ENCODE measurements around the gene ZW10.

Gene ZW10

DNA sequence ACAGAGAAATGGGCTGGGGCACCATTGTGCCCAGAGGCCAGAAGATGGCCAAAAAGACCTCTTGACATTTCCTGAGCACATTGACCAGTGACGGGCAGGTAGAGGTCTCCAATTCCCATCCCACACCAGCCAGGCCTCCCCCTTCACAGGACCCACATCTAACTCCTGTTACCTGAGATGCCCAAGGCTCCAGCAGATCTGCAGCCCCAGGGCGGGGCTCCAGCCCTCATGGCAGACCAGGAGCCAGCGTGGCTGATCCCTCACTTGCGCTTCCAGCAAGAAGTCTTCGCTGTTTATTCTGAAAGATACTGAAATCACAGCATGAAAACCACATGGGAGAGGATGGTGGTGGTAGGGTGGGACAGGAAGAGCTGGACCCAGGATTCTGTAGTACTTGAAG, 76.4 kb downstream of the ZW10 start:
- DNase-seq (ENCODE audit: low spot score): no peak

DNA sequence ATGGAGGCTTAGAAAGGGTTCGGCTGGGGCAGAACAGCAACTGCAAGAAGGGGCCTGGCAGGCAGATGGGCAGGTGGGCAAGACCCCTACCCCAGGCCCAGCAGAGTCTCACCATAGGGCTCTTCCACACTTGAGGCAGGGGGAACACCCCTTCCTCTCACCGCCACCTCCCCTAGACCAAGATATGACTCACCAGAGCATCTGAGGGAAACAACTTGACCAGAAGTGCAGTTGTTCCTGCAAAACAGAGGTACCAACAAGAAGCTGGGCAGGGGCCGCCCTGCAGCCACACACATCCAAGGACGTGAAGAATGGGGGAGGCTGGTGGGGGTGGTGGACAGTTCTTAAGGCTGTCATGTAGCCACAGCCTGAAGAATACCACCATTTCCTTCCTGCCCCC, 78.3 kb downstream of the ZW10 start:
- DNase-seq (ENCODE audit: low spot score): no peak

DNA sequence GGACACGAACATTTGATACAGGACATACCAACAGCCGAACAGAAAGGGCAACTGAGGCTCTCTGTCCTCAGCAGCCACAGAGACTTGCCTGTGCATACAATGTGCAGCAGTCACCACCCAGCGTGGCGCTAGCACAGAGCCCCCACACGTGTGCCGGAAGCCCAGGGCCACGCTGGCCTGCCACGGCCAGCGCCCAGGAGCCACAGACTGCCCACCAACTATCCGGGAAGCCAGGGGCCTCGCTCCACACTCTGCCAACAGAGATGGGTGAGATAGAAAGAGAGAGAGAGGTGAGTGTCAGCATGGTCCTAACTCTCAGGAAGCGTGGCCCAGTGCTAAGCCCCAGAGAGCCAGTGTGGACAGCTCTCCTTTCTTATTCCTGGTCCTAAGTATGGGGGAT, 79.1 kb downstream of the ZW10 start:
- DNase-seq (ENCODE audit: low spot score): no peak

DNA sequence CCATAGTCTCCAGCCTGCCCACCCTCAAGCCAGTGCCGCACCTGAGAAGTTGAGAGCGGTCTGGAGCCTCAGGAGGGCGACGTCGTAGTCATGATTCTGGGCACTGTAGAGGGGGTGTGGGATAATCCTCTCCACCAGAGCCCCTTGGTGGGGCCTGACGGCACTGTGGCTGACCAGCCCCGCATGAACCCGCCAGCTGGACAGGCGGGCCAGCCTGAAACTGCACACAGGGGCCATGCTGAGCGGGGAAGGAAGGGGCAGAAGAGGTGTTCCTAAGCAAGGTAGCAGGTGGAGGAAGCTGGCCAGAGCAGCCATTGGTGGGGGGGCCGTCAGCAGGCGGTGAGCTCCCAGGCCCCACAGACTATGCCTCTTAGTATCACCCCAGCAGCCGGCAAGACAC, 80.5 kb downstream of the ZW10 start:
- no peak for DNase-seq (ENCODE audit: low spot score)

DNA sequence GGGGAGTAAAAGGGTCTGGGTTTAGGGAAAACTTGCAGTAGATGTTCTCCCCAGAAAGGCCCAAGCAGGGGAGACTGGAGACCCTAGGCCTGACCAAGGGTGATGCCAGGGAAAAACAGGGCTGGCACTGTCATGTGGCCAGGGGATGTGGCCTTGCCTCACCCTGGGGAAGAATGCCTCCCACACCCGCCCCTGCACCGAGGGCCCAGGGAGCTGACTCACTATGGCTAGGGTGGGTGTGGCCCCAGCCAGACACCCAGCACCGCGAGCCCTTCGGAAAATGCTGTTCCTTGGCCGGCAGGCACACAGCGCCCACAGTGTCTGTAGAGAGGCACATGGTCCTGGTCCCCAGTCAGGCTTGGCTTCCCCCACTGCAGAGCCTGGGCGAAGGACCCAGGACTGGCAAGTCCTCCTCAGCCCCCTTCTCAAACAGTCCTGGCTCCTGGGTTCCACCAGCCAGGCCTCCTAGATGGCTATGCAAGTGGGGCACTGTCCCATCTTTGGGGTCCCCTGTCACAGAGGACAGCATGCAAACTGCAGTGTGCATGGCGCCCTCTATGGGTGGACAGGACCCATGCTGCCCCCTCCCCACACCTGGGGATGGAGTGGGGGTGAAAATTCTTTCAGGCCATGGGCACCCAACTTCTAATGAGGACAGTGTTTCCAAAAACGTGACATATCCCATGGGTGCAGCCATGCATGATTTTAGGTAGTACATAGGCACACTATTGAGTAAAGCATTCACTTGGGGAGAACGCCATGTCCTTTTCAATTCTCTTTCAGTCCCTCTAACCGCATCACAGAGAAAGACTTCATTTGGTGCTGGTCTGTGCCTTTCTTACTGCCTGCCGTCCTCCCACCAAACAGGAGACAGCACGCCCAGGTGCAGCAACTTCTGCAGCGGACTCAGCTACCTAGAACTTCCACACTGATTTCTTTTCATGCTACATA, 82.6 kb downstream of the ZW10 start:
- no peak for DNase-seq (ENCODE audit: low spot score)

DNA sequence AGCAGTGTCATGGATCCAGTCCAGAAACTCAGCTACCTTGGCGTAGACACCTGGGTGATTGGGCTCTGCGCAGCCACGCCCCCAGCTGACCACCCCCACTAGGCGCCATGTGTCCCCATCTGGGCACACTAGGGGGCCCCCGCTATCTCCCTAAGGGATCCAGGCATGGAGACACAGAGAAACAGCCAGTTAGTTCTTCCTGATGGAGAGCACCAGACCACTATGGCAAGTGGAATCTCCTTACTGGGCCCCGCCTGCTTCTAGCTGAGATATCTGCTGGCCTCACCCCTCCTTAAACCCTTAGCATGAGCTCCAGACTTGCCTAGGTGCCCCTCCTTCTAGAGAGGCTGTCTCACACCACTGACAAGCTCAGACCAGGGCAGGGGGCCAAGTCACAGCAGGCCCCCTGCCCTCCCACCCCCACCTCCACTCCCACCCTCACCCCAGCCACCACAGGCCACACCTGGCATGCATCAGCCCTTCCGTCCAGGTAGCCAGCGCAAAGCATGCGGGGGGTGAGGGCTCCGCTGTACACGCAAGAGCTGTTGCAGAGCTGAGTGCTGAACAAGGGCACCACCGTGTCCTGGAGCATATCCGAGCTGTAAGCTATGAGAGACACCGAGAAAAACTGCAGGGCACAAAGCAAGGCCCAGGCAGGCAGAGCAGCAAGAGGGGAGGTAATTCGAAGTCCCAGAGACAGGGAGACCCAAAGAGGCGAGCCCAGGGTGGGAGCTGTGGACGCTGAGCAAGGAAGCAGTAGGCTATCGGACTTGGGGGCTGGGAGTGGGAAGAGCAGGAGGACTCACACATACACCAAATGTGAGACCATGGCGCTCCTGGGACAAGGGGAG, 83.5 kb downstream of the ZW10 start:
- DNase-seq (ENCODE audit: low spot score): no peak

DNA sequence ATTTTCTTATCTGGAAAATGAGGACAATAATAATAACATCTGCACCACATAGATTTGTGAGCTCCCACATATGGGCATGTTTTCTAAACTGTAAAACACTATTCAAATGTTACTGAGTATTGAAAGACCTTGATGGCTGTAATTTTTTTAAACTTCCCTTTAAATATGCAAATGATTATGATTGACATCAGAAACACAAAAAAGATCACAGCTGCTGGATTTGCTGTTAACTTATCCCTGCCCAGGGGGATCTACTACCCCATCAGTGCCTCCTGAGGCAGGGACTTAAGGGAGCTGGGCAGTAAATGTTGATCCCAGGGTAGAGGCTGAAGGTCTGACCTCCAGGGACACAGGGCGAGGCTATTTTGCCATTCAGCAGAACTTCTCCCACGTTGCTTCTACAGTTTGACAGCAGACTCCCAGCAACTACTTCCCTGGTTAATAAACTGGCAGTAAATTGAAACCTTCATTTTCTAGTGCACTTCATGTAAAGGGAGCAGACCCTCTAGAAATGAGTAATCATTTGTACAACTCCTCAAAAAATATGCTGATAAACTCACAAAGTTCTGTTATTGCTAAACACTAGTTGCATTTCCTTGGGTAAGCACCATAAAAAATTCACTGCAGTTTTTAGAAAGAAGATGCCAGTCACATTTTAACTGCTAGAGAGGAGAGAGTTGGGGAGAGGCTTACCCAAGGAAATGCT, 87.7 kb downstream of the ZW10 start:
- no peak for DNase-seq (ENCODE audit: low spot score)

DNA sequence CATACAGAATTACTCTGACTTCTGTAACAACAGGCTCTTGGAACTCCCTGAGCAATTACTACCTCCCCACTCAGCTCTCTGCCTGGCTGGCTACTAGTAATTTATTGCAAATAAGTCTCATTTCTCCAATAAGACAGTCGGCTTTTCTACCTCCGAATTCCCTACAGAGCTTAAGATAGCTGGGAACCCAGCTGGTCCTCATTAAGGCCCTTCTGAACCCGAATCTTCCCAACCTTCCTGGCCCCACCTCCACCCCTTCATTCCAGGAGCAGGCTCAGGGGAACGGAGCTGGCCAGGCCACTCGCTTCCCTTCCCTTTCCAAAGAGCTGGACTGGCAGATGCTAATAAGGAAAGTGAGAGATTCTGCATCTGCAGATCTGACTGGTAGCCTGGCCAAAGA, 89.0 kb downstream of the ZW10 start:
- no peak for DNase-seq (ENCODE audit: low spot score)

DNA sequence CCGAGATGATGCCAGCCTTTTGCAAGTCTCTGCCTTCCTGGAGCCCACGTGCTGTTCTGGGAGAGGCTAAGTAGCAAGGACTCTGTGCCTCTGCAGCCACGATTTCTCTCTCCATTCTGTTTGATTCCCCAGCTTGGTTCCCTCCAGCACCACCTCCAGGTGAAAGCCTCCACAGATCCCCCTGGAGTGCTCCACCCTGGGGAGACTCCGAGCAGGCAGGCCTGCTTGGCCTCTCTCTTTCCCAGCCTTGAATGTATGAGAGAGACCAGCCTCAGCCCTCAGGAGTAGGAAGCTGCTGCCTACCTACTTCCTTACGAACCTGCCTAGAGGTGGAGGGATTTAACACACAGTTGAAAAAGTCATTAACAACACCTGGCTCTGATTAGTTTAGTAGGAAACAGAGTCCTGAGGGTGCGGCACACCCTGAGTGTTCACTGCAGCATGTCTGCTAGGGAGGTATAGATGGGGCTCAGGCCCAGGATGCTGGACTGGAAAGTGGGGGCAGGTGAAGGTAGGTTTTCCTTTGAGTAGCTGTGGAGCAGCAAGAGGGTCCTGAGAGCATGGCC, 89.9 kb downstream of the ZW10 start:
- no peak for DNase-seq (ENCODE audit: low spot score)
